Adrenal gland (tissue), 5 donors: ENCODE measurements around the gene CACNB4.

ENCODE experiments used
- POLR2A ChIP-seq, 2 donors: fragments of 450-650 bp; IDR thresholded peaks; one replicate each; pipeline ENCODE4 v1.6.1; 2017; ENCODE audit warnings: antibody characterized with exemption in 2 of 2, mild to moderate bottlenecking in 2 of 2, moderate library complexity in 1 of 2
- TF ChIP-seq, protein P1 (sequence below), 6 experiments: fragments of 450-650 bp in 4 of 6; fragments of 200-600 bp in 2 of 6; sonication (generic) in 1 of 6; IDR thresholded peaks; 1 replicate in 5 of 6; 2 replicates in 1 of 6; pipeline versions ENCODE4 v1.5.1 to v1.8.0; 2016 to 2021; ENCODE audit warnings: antibody characterized with exemption in 6 of 6, mild to moderate bottlenecking in 2 of 6, moderate library complexity in 1 of 6
- donor health status: DM: no; HTN: no; CAD: no.

DNA sequence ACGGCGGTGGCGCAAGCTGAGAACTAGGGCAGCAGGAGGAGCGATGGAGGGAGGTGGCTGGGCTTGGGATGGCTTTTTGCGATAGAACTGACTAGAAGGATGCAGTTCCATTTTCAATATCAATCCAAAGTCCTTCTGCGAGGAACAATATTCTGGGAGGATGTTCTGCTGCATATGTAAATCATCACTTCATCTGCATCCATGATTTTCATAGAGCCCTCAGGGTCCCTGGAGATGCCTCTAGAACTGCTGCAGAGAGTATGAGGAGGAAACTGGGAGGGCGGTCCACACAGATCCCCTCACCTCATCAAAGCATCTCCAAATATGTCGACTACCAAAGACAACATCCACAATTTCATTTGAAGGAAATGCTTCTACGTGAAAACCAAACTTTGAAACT, 20.8 kb downstream of the CACNB4 start:
- TF ChIP-seq, protein P1, sequence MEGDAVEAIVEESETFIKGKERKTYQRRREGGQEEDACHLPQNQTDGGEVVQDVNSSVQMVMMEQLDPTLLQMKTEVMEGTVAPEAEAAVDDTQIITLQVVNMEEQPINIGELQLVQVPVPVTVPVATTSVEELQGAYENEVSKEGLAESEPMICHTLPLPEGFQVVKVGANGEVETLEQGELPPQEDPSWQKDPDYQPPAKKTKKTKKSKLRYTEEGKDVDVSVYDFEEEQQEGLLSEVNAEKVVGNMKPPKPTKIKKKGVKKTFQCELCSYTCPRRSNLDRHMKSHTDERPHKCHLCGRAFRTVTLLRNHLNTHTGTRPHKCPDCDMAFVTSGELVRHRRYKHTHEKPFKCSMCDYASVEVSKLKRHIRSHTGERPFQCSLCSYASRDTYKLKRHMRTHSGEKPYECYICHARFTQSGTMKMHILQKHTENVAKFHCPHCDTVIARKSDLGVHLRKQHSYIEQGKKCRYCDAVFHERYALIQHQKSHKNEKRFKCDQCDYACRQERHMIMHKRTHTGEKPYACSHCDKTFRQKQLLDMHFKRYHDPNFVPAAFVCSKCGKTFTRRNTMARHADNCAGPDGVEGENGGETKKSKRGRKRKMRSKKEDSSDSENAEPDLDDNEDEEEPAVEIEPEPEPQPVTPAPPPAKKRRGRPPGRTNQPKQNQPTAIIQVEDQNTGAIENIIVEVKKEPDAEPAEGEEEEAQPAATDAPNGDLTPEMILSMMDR (IDR thresholded peaks at IDR 0.05): no peak
- no peak for TF ChIP-seq POLR2A (IDR thresholded peaks at IDR 0.05)
